HepG2 (cell line): ENCODE data around the gene TMEM50B. TPM values are rescaled to one million over a fixed set of nuclear protein-coding genes. Genes with fewer than 3 reads are reported as not detected.

Experiments used
- ARNT2 ChIP-seq: sonication (generic); formaldehyde crosslinking; IDR thresholded peaks from 2 replicates; pipeline ENCODE4 v1.8.0; 2022; ENCODE audit warnings: mild to moderate bottlenecking, low read depth, missing genetic modification reagents, moderate library complexity
- BCLAF1 ChIP-seq: fragments of 450-650 bp; IDR thresholded peaks from 2 replicates; pipeline ENCODE4 v1.6.1; 2017; ENCODE audit warnings: mild to moderate bottlenecking
- HMGXB4 ChIP-seq, 2 experiments: sonication (generic) in 1 of 2; formaldehyde crosslinking in 1 of 2; IDR thresholded peaks; 2 replicates each; pipeline versions ENCODE4 v1.4.0 to v1.6.1; 2018 to 2020; ENCODE audit warnings: missing genetic modification reagents in 2 of 2, borderline replicate concordance in 1 of 2, low read depth in 1 of 2, mild to moderate bottlenecking in 1 of 2, missing biosample characterization in 1 of 2
- RBFOX2 ChIP-seq: fragments of 200-400 bp; formaldehyde crosslinking; IDR thresholded peaks from 2 replicates; pipeline ENCODE4 v1.6.1; 2017; ENCODE audit warnings: low read depth, mild to moderate bottlenecking, low read length
- RELA ChIP-seq: sonication (generic); formaldehyde crosslinking; IDR thresholded peaks from 2 replicates; pipeline ENCODE4 v1.4.0; 2020; ENCODE audit warnings: missing genetic modification reagents
- STAT5B ChIP-seq: sonication (generic); formaldehyde crosslinking; IDR thresholded peaks from 2 replicates; pipeline ENCODE4 v1.4.0; 2020; ENCODE audit warnings: missing genetic modification reagents
- TFAP4 ChIP-seq: sonication (generic); IDR thresholded peaks from 2 replicates; pipeline ENCODE4 v1.6.1; 2016; ENCODE audit warnings: low read depth, borderline replicate concordance
- YEATS2 ChIP-seq: sonication (generic); formaldehyde crosslinking; IDR thresholded peaks from 2 replicates; pipeline ENCODE4 v1.4.0; 2020; ENCODE audit warnings: missing genetic modification reagents, borderline replicate concordance
- YY1 ChIP-seq: IDR thresholded peaks from 2 replicates; pipeline ENCODE4 v1.6.1; 2011; ENCODE audit warnings: low read length, low read depth, moderate library complexity, mild to moderate bottlenecking; ENCODE audit not compliant: insufficient read depth, insufficient replicate concordance
- ZHX1 ChIP-seq: sonication (generic); formaldehyde crosslinking; IDR thresholded peaks from 2 replicates; pipeline ENCODE4 v1.8.1; 2022; ENCODE audit warnings: low read depth, mild to moderate bottlenecking, missing genetic modification reagents
- ZNF552 ChIP-seq: sonication (generic); formaldehyde crosslinking; IDR thresholded peaks from 2 replicates; pipeline ENCODE4 v1.9.0; 2022; ENCODE audit warnings: missing genetic modification reagents, mild to moderate bottlenecking, borderline replicate concordance
- ZNF784 ChIP-seq: sonication (generic); formaldehyde crosslinking; IDR thresholded peaks from 2 replicates; pipeline ENCODE4 v1.5.1; 2020; ENCODE audit warnings: missing genetic modification reagents, mild to moderate bottlenecking, borderline replicate concordance
- ZXDC ChIP-seq: sonication (generic); formaldehyde crosslinking; IDR thresholded peaks from 2 replicates; pipeline ENCODE4 v1.5.0; 2020; ENCODE audit warnings: mild to moderate bottlenecking, missing genetic modification reagents
- polyA plus RNA-seq, 8 experiments: library from polyadenylated mRNA; depleted of rRNA in 3 of 8; stranded (reverse) in 7 of 8; unstranded in 1 of 8; fragments of >200 nt; fragmentation: Illumina TruSeq in 4 of 8; extraction: Trizol in 4 of 8; gene quantifications; 2 replicates each; pipeline versions ENCODE4 v1.2.1 to v1.2.3, GENCODE V29; 2011 to 2016; ENCODE audit warnings: low read depth in 4 of 8, missing spikeins in 1 of 8, mixed read lengths in 1 of 8; ENCODE audit not compliant: insufficient read depth in 1 of 8
- total RNA-seq, 5 experiments: library from RNA; depleted of rRNA; stranded (reverse); fragments of >200 nt; fragmentation: Illumina TruSeq; extraction: Trizol; gene quantifications; 2 replicates each; pipeline ENCODE4 v1.2.3, GENCODE V29; 2016; ENCODE audit warnings: low read depth in 1 of 5

Gene TMEM50B
- total and polyA plus RNA-seq, 2 of the 13 experiments (the other 11 are each of a cell fraction or from before 2014, with no cell fraction given) = 29.9 to 46.3 TPM

- TF ChIP-seq BCLAF1 (no peak), RBFOX2 (0 out of 2 replicates have a peak, but pooled peaks have one; percentile 59), YY1 (peak; percentile 87), ZHX1 (CRISPR knock-in tag) (no peak), RELA (CRISPR knock-in tag) (0 out of 2 replicates have a peak, but pooled peaks have one; percentile 46), YEATS2 (no peak), HMGXB4 (CRISPR knock-in tag; IDR thresholded peaks at IDR 0.05; ENCODE audit: borderline replicate concordance in 1 of 2, low read depth in 1 of 2) (no peak), TFAP4 (no peak), ZXDC (CRISPR knock-in tag) (no peak), ZNF552 (CRISPR knock-in tag) (no peak), ARNT2 (CRISPR knock-in tag) (peak; percentile 54; the same call in 1 of the 2 replicates), STAT5B (no peak), ZNF784 (CRISPR knock-in tag) (0 out of 2 replicates have a peak, but pooled peaks have one; percentile 15)
These were observed 76.5 kb downstream of the TMEM50B start, which contains the start of gene IFNGR2 (continued) for GRCh38 chr21:33403128-33403785.
